IMR-90 (cell line): ENCODE results near the gene THADA. TPM values are rescaled to one million over a fixed set of nuclear protein-coding genes. Genes with fewer than 3 reads are reported as not detected.

Experiments
- ATAC-seq: fragments of 200-7000 bp; cut with Tn5 transposase; 2 replicates; pipeline ENCODE4 v1.9.1; 2020; ENCODE audit warnings: low read depth, mild to moderate bottlenecking, moderate library complexity
- Bru-seq: library from RNA; stranded (reverse); fragments of 400-500 nt; gene quantifications from one replicate; lab custom pipeline; 2021; lab: Mats Ljungman, UMichigan
- BruChase-seq, 2 experiments: library from RNA; stranded (reverse); fragments of 400-500 nt; gene quantifications; one replicate each; lab custom pipeline; 2021; lab: Mats Ljungman, UMichigan
- BruUV-seq: library from RNA; stranded (reverse); fragments of 400-500 nt; replicated peaks from 2 replicates; lab custom pipeline; 2021; lab: Mats Ljungman, UMichigan
- CTCF ChIA-PET: fragments of 300-600 bp; formaldehyde crosslinking; extraction: SDS; loops from one replicate; lab custom pipeline; 2021; ENCODE audit warnings: antibody characterized with exemption; lab: Yijun Ruan, JAX
- POLR2A ChIA-PET: fragments of 300-600 bp; sonication (Branson Sonifier 250); formaldehyde crosslinking; loops from one replicate; lab custom pipeline; 2022; ENCODE audit warnings: antibody characterized with exemption; ENCODE audit not compliant: unreplicated experiment; lab: Charles Lee
- DNase-seq: peaks from one replicate; pipeline ENCODE4 v3.0.0; 2013
- H2AFZ ChIP-seq: replicated peaks from 2 replicates; pipeline ENCODE3; 2013; ENCODE audit warnings: low read length, mild to moderate bottlenecking; ENCODE audit not compliant: poor library complexity
- H2AK5ac ChIP-seq: 2 replicates; pipeline ENCODE4 v1.6.1; 2013; ENCODE audit warnings: low read depth, low read length, inconsistent platforms
- H2AK9ac ChIP-seq: replicated peaks from 2 replicates; pipeline ENCODE3; 2013; ENCODE audit warnings: mild to moderate bottlenecking, low read depth, low read length, moderate library complexity; ENCODE audit not compliant: poor library complexity
- H2BK120ac ChIP-seq: 2 replicates; pipeline ENCODE4 v1.6.1; 2013; ENCODE audit warnings: low read depth, low read length, inconsistent platforms
- H2BK15ac ChIP-seq: 3 replicates; pipeline ENCODE4 v1.6.1; 2013; ENCODE audit warnings: low read depth, low read length, inconsistent platforms
- H2BK20ac ChIP-seq: 2 replicates; pipeline ENCODE4 v1.6.1; 2013; ENCODE audit warnings: low read depth, mild to moderate bottlenecking, inconsistent platforms, low read length, moderate library complexity
- H2BK5ac ChIP-seq: 2 replicates; pipeline ENCODE4 v1.6.1; 2013; ENCODE audit warnings: mild to moderate bottlenecking, low read depth, low read length, inconsistent platforms; ENCODE audit not compliant: poor library complexity, severe bottlenecking
- H3K14ac ChIP-seq: replicated peaks from 2 replicates; pipeline ENCODE4 v1.6.1; 2013; ENCODE audit warnings: low read depth, low read length, inconsistent platforms
- H3K18ac ChIP-seq: 2 replicates; pipeline ENCODE4 v1.6.1; 2013; ENCODE audit warnings: low read depth, low read length, control low read depth
- H3K23ac ChIP-seq: 2 replicates; pipeline ENCODE4 v1.6.1; 2013; ENCODE audit warnings: low read depth, low read length, inconsistent platforms
- H3K27ac ChIP-seq: 2 replicates; pipeline ENCODE4 v1.5.1; 2013; ENCODE audit warnings: mild to moderate bottlenecking, control low read depth, low read length; ENCODE audit not compliant: insufficient read depth
- H3K27me3 ChIP-seq: 2 replicates; pipeline ENCODE4 v1.6.1; 2013; ENCODE audit warnings: low read length; ENCODE audit not compliant: control insufficient read depth, insufficient read depth
- H3K36me3 ChIP-seq: 2 replicates; pipeline ENCODE4 v1.6.1; 2013; ENCODE audit warnings: low read length, mixed read lengths; ENCODE audit not compliant: control insufficient read depth, insufficient read depth
- H3K4ac ChIP-seq: 2 replicates; pipeline ENCODE4 v1.6.1; 2013; ENCODE audit warnings: low read depth, low read length, inconsistent platforms
- H3K4me1 ChIP-seq: 2 replicates; pipeline ENCODE4 v1.6.1; 2013; ENCODE audit warnings: low read length, mixed read lengths; ENCODE audit not compliant: control insufficient read depth, insufficient read depth
- H3K4me2 ChIP-seq: 2 replicates; pipeline ENCODE4 v1.6.1; 2013; ENCODE audit warnings: low read depth, mild to moderate bottlenecking, control low read depth, low read length, moderate library complexity
- H3K4me3 ChIP-seq: 2 replicates; pipeline ENCODE4 v1.5.1; 2013; ENCODE audit warnings: low read depth, mild to moderate bottlenecking, control low read depth, low read length, moderate library complexity; ENCODE audit not compliant: insufficient read depth
- H3K56ac ChIP-seq: 2 replicates; pipeline ENCODE4 v1.6.1; 2013; ENCODE audit warnings: low read length, inconsistent platforms; ENCODE audit not compliant: insufficient read depth; ENCODE audit errors: extremely low read depth
- H3K79me1 ChIP-seq, 2 experiments: 2 replicates each; pipeline ENCODE4 v1.6.1; 2013; ENCODE audit warnings: low read length in 2 of 2, inconsistent platforms in 1 of 2, low read depth in 1 of 2
- H3K9ac ChIP-seq: 2 replicates; pipeline ENCODE4 v1.6.1; 2013; ENCODE audit warnings: low read depth, low read length, control low read depth
- H3K9me1 ChIP-seq: 2 replicates; pipeline ENCODE4 v1.6.1; 2013; ENCODE audit warnings: low read length, inconsistent platforms; ENCODE audit not compliant: insufficient read depth
- H3K9me3 ChIP-seq: 2 replicates; pipeline ENCODE4 v1.6.1; 2013; ENCODE audit warnings: low read length; ENCODE audit not compliant: control insufficient read depth, insufficient read depth
- H4K20me1 ChIP-seq: 2 replicates; pipeline ENCODE4 v1.6.1; 2013; ENCODE audit warnings: low read length, inconsistent platforms; ENCODE audit not compliant: insufficient read depth
- H4K5ac ChIP-seq: 2 replicates; pipeline ENCODE4 v1.6.1; 2013; ENCODE audit warnings: mild to moderate bottlenecking, low read depth, low read length, control low read depth
- H4K8ac ChIP-seq, 2 experiments: 2 replicates each; pipeline ENCODE4 v1.6.1; 2013; ENCODE audit warnings: low read depth in 2 of 2, low read length in 2 of 2, control low read depth in 1 of 2, inconsistent platforms in 1 of 2
- H4K91ac ChIP-seq: 2 replicates; pipeline ENCODE4 v1.6.1; 2013; ENCODE audit warnings: low read depth, low read length, inconsistent platforms; ENCODE audit not compliant: insufficient read depth
- CEBPB ChIP-seq: IDR thresholded peaks from 2 replicates; pipeline ENCODE4 v1.6.1; 2012; ENCODE audit warnings: low read depth, low read length, improper control_type of control experiment
- CHD1 ChIP-seq: IDR thresholded peaks from 2 replicates; pipeline ENCODE4 v1.6.1; 2012; ENCODE audit warnings: low read depth, low read length, improper control_type of control experiment
- ELK1 ChIP-seq: fragments of 150-350 bp; IDR thresholded peaks from 2 replicates; pipeline ENCODE4 v1.6.1; 2016; ENCODE audit warnings: low read depth, mild to moderate bottlenecking, low read length, moderate library complexity, borderline replicate concordance
- FOS ChIP-seq: fragments of 150-350 bp; IDR thresholded peaks from 2 replicates; pipeline ENCODE4 v1.6.1; 2016; ENCODE audit warnings: low read depth, low read length
- MAFK ChIP-seq: IDR thresholded peaks from 2 replicates; pipeline ENCODE4 v1.6.1; 2012; ENCODE audit warnings: low read depth, low read length, improper control_type of control experiment
- MXI1 ChIP-seq: IDR thresholded peaks from 2 replicates; pipeline ENCODE4 v1.6.1; 2012; ENCODE audit warnings: low read depth, mild to moderate bottlenecking, low read length, moderate library complexity, borderline replicate concordance
- NFE2L2 ChIP-seq: fragments of 150-350 bp; IDR thresholded peaks from 2 replicates; pipeline ENCODE4 v1.6.1; 2016; ENCODE audit warnings: low read depth, mild to moderate bottlenecking, low read length
- POLR2A ChIP-seq: IDR thresholded peaks from 2 replicates; pipeline ENCODE4 v1.6.1; 2012; ENCODE audit warnings: mild to moderate bottlenecking, low read depth, low read length
- RAD21 ChIP-seq: IDR thresholded peaks from 2 replicates; pipeline ENCODE4 v1.6.1; 2012; ENCODE audit warnings: low read length, improper control_type of control experiment
- RCOR1 ChIP-seq: IDR thresholded peaks from 2 replicates; pipeline ENCODE4 v1.6.1; 2012; ENCODE audit warnings: mild to moderate bottlenecking, low read length, improper control_type of control experiment; ENCODE audit not compliant: insufficient replicate concordance
- RFX5 ChIP-seq: IDR thresholded peaks from 2 replicates; pipeline ENCODE4 v1.8.0; 2012; ENCODE audit warnings: low read depth, mild to moderate bottlenecking, low read length, moderate library complexity
- SMC3 ChIP-seq: fragments of 150-350 bp; IDR thresholded peaks from 2 replicates; pipeline ENCODE4 v1.6.1; 2016; ENCODE audit warnings: low read depth, mild to moderate bottlenecking, antibody characterized with exemption, low read length, moderate library complexity
- USF2 ChIP-seq: fragments of 150-350 bp; IDR thresholded peaks from 2 replicates; pipeline ENCODE4 v1.6.1; 2017; ENCODE audit warnings: mild to moderate bottlenecking, antibody characterized with exemption, low read length, low read depth
- WGBS, 2 experiments: methylation state at CpG; one replicate each; pipeline versions ENCODE4 v1.1.5 to v1.1.7; 2013; ENCODE audit warnings: missing lambda C conversion rate in 2 of 2; ENCODE audit not compliant: insufficient read length in 1 of 2; ENCODE audit errors: extremely low coverage in 2 of 2; 5-methylcytosine and 5-hydroxymethylcytosine counted together
- dilution Hi-C: fragments of 300-500 bp; cut with HindIII; formaldehyde crosslinking; loops from one replicate; pipeline ENCODE4 v1.14.3; 2018; ENCODE audit warnings: low sequenced_read_pairs; ENCODE audit not compliant: unreplicated experiment
- in situ Hi-C: fragments of 300-500 bp; cut with MboI; formaldehyde crosslinking; loops from 3 replicates; pipeline ENCODE4 v1.14.3; 2019; ENCODE audit warnings: low sequenced_read_pairs, inconsistent platforms, mixed read lengths
- intact Hi-C: fragments of 100-400 bp; cut with micrococcal nuclease; formaldehyde crosslinking; loops from 2 replicates; pipeline ENCODE4 v1.10.0; 2022
- long read RNA-seq: library from polyadenylated mRNA; unstranded; transcript quantifications from one replicate; pipeline ENCODE4 v2.0.0, GENCODE V29; 2021; ENCODE audit not compliant: unreplicated experiment
- polyA plus RNA-seq, 3 experiments: library from polyadenylated mRNA; depleted of rRNA; stranded (reverse); fragments of >200 nt; gene quantifications; 2 replicates each; pipeline ENCODE4 v1.2.3, GENCODE V29; 2012; ENCODE audit warnings: low replicate concordance in 1 of 3
- total RNA-seq: library from RNA; depleted of rRNA; stranded (reverse); fragments of >200 nt; gene quantifications from 2 replicates; pipeline ENCODE4 v1.2.3, GENCODE V29; 2012; rRNA removed

THADA gene
- total RNA-seq (21.3 and 22.8 TPM in 2 replicates), polyA plus RNA-seq (2012; rRNA removed) (10.5 and 13.5 TPM in 2 replicates), Bru-seq, nascent RNA (percentile 69 among the genes with signal in this experiment), BruChase-seq, experiment 1, labeled RNA remaining after a 6-hour chase (percentile 59 among the genes with signal in this experiment), BruChase-seq, experiment 2, labeled RNA remaining after a 2-hour chase (percentile 57 among the genes with signal in this experiment)
- polyA plus RNA-seq (2012; cell fraction: cytosol; rRNA removed) = 4.3 and 6.3 TPM in 2 replicates
- polyA plus RNA-seq (2012; cell fraction: nucleus; rRNA removed; ENCODE audit: low replicate concordance) = 9.6 and 26.5 TPM in 2 replicates
- long read RNA-seq, full-length matches to known transcripts = 2 of 7 reads
- long read RNA-seq, partial matches to known transcripts = 0 of 7 reads
- long read RNA-seq, other reads (novel, unspliced or antisense) = 5 of 7 reads

- Histone ChIP-seq H3K18ac (peak within 1 kb of the TSS; percentile 59), H3K27me3 (no peaks in the 10 kb centered on the region), H3K9me3 (no peaks in the 10 kb centered on the region), H2BK5ac (peak within 1 kb of the TSS; percentile 84), H3K4me1 (no peaks in the 10 kb centered on the region), H2AFZ (peak within 1 kb of the TSS; percentile 98), H3K23ac (peak within 1 kb of the TSS; percentile 96), H4K8ac (peak within 1 kb of the TSS; percentile 85 to 97), H3K4ac (peak within 1 kb of the TSS; percentile 95), H4K5ac (peak within 1 kb of the TSS; percentile 86), H3K27ac (peak within 1 kb of the TSS; percentile 85), H3K9me1 (peaks cover 3% of the 10 kb centered on the region; the same call in 1 of the 2 replicates), H3K14ac (peak within 1 kb of the TSS; percentile 99), H3K4me2 (peak within 1 kb of the TSS; percentile 97), H4K91ac (peak within 1 kb of the TSS; percentile 87), H3K4me3 (peak within 1 kb of the TSS; percentile 83), H3K56ac (peak within 1 kb of the TSS; percentile 95), H3K9ac (peak within 1 kb of the TSS; percentile 84), H3K36me3 (peaks cover 1% of the 10 kb centered on the region; the same call in 1 of the 2 replicates), H2BK20ac (no peak within 1 kb of the TSS), H2BK120ac (peak within 1 kb of the TSS; percentile 78), H4K20me1 (no peaks in the 10 kb centered on the region), H2BK15ac (no peak within 1 kb of the TSS), H3K79me1 (peaks cover 14 to 31% of the 10 kb centered on the region in 2 experiments), H2AK5ac (peak within 1 kb of the TSS; percentile 75), H2AK9ac (peak within 1 kb of the TSS; percentile 65)
- DNase-seq = peak; percentile 99
- peak; percentile 99 for ATAC-seq
- BruUV-seq = TSS peak; percentile 70
- in situ Hi-C loops = no loop called here
- dilution Hi-C loops = no loop called here
- intact Hi-C loops = no loop called here
- ChIA-PET POLR2A (interaction anchor here (0.6 to 1.0 kb wide), 2 partner anchors 9 to 16 kb away, joined by 8 to 11 read pairs; no protein-coding TSS in a partner anchor), CTCF (interaction anchor here (0.9 to 1.0 kb wide), 2 partner anchors 9 to 17 kb away, joined by 3 to 9 read pairs; no protein-coding TSS in a partner anchor)
- 0% methylated on average over 14 of the region's 52 CpGs; no CpG with 5 or more reads in 1 of the 2 experiments for WGBS, 2 experiments
- TF ChIP-seq NFE2L2 (no peak), RCOR1 (no peak), MXI1 (peak; percentile 99), FOS (peak; percentile 39; the same call in 1 of the 2 replicates), SMC3 (no peak), RFX5 (peak; percentile 78), RAD21 (no peak), MAFK (no peak), CEBPB (no peak), POLR2A (peak; percentile 98), CHD1 (no peak), ELK1 (0 out of 2 replicates have a peak, but pooled peaks have one; percentile 42), USF2 (peak; percentile 51; the same call in 1 of the 2 replicates)
Measured at GRCh38 chr2:43595603-43596412, at the start of gene THADA. THADA (minus strand) TSS chr2:43596038; CDS start chr2:43592392, 3,646 bp downstream.
